RWPE1 (cell line): ENCODE data around the gene ULK4.
"Not testable (repeated sequence)": the region's sequence is repeated elsewhere in the genome, so short reads cannot be mapped to it uniquely, and the experiment has no call there.

Source experiments
- CTCF ChIA-PET: fragments of 350-600 bp; sonication (Branson Sonifier 250); formaldehyde crosslinking; extraction: SDS; loops from one replicate; lab custom pipeline; 2021; lab: Yijun Ruan, JAX
- POLR2A ChIA-PET: fragments of 400-600 bp; formaldehyde crosslinking; extraction: SDS; loops from one replicate; lab custom pipeline; 2020; ENCODE audit warnings: antibody characterized with exemption; ENCODE audit not compliant: low non-redundant PET; lab: Yijun Ruan, JAX
- DNase-seq: peaks from one replicate; pipeline ENCODE4 v3.0.0; 2012; ENCODE audit warnings: low spot score
- H3K27ac ChIP-seq: fragments of 450-650 bp; 2 replicates; pipeline ENCODE4 v1.5.1; 2017
- TF ChIP-seq, protein P1 (sequence below): fragments of 450-650 bp; conservative IDR thresholded peaks from 2 replicates; pipeline ENCODE4 v1.5.1; 2017; ENCODE audit warnings: low read depth, mild to moderate bottlenecking

Gene ULK4

DNA sequence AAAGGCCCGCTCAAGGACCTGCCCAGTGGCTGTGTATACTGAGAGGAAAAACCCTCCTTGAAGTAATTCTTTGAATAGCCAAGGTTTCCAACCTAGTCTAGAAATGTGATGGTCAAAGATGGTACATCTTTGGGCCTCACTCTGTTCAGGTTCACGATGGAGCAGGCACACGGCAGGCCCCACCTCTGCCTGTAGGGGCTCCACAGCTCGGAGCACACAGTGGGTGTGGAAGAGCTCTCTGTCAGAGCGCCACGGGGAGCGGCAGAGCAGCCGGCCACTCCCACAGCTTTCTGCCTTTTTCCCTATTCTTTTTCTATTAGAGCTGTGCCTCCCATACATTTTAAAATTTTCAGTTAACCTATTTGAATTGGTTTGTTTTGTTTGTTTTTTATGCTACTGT is 673.1 kb downstream of the ULK4 start:
- H3K27ac ChIP-seq, result no peak overlapping the region
- TF ChIP-seq, protein P1, sequence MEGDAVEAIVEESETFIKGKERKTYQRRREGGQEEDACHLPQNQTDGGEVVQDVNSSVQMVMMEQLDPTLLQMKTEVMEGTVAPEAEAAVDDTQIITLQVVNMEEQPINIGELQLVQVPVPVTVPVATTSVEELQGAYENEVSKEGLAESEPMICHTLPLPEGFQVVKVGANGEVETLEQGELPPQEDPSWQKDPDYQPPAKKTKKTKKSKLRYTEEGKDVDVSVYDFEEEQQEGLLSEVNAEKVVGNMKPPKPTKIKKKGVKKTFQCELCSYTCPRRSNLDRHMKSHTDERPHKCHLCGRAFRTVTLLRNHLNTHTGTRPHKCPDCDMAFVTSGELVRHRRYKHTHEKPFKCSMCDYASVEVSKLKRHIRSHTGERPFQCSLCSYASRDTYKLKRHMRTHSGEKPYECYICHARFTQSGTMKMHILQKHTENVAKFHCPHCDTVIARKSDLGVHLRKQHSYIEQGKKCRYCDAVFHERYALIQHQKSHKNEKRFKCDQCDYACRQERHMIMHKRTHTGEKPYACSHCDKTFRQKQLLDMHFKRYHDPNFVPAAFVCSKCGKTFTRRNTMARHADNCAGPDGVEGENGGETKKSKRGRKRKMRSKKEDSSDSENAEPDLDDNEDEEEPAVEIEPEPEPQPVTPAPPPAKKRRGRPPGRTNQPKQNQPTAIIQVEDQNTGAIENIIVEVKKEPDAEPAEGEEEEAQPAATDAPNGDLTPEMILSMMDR, result no peak
- POLR2A ChIA-PET, result no interaction called here
- CTCF ChIA-PET, result no interaction called here
- no peak for DNase-seq

DNA sequence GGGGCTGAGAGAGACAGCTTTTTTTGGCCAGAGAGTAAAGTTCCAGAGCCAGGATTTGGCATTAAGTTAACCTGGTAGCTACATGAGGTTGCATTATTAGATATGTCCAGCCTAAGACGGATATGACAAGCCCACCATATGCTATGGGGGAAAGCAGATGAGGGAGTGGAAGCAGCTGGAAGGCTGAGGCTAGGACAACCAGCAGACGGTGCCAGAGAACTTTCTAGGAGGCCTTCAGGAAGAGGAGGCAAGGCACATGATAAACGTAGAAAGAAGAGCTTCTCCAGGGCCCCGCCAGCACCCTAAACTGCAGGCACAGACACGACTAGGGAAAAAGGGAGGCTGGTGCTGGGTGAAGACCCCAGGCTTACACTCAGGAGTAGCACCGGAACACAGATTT is 675.6 kb downstream of the ULK4 start:
- POLR2A ChIA-PET, result no interaction called here
- CTCF ChIA-PET, result no interaction called here
- no peak for DNase-seq
- no peak overlapping the region for H3K27ac ChIP-seq
- TF ChIP-seq, protein P1, result no peak

DNA sequence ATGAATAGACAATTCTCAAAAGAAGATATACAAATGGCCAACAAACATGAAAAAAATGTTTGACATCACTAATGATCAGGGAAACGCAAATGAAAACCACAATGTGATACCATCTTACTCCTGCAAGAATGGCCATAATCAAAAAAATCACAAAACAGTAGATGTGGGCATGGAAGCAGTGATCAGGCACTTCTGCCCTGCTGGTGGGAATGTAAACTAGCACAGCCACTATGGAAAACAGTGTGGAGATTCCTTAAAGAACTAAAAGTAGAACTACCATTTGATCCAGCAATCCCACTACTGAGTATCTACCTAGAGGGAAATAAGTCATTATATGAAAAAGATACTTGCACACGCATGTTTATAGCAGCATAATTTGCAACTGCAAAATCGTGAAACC is 677.0 kb downstream of the ULK4 start:
- DNase-seq, CTCF ChIA-PET, H3K27ac ChIP-seq, POLR2A ChIA-PET: not testable (repeated sequence)

DNA sequence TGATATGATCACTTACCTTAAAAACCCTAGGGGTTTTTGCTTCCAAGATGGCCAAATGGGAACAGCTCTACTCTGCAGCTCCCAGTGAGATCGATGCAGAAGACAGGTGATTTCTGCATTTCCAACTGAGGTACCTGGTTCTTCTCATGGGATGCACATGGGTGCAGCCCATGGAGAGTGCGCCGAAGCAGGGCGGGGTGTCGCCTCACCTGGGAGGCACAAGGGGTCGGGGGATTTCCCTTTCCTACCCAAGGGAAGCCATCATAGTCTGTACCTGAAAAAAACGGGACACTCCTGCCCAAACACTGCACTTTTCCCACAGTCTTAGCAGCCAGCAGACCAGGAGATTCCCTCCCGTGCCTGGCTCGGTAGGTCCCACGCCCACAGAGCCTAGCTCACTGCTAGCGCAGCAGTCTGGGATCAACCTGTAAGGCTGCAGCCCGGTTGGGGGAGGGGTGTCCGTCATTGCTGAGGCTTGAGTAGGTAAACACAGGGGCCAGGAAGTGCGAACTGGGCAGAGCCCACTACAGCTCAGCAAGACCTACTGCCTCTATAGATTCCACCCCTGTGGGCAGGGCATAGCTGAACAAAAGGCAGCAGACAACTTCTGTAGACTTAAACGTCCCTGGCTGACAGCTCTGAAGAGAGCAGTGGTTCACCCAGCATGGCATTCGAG is 684.0 kb downstream of the ULK4 start:
- POLR2A ChIA-PET, result no interaction called here
- DNase-seq, result no peak
- no peak overlapping the region for H3K27ac ChIP-seq
- CTCF ChIA-PET, result interaction anchor here (0.7 kb wide), 1 partner anchor 1189 kb away, joined by 3 read pairs; no protein-coding TSS in a partner anchor
- TF ChIP-seq, protein P1, result no peak

DNA sequence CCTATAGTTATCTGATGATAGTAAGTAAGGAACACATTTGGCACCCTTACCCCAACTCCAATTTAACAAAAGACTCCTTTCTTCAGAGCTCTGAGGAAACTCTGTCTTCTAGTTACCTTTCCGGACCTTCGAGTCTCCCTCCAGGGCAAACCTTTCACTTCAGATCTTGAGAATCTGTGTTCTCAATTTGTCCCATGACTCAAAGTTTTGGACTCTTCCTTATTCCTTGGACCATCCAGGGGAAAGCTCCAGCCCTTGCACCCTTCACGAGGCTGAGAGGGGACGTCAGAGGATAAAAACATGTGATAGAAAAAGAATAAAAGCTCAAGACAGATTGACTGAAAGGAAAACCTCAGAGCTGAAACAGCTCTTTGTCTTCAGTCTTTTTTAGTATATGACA is 685.7 kb downstream of the ULK4 start:
- ChIA-PET CTCF (no interaction called here), POLR2A (no interaction called here)
- H3K27ac ChIP-seq, result no peak overlapping the region
- TF ChIP-seq, protein P1, result no peak
- DNase-seq, result no peak

DNA sequence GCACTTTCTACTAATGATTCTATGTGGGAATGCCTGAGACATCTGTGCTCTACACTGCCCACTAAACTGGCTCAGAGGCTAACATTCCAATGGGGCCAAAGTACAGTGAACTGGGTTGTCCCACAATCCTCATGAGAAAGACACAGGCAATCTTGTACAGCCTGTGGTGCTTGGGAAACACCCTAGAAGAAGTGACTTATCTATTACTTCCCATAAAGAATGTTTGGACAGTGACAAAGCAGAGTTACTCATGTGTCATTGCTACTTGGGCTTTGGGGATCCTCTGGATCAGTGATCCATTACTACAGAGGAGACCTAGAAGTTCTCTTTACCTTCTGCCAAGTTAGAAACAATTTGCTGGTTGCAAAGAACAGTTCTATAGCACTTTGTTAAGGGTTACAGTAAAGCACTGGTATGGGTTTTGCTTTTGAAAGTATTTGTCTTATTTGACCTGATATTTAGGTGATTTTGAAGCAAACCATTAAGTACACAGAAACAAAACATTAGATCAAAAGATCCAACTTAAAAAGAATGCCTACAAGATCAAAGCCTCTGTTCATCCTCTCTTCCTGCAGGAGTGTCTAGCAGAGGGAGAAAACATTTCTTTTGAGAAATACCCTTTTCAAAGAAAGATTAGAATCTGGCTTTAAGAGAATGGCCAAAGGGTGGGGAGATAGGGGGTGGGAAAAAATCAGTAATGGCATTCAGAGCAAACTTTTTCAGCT is 686.8 kb downstream of the ULK4 start:
- TF ChIP-seq, protein P1, result no peak
- no peak overlapping the region for H3K27ac ChIP-seq
- ChIA-PET POLR2A (no interaction called here), CTCF (no interaction called here)
- no peak for DNase-seq

DNA sequence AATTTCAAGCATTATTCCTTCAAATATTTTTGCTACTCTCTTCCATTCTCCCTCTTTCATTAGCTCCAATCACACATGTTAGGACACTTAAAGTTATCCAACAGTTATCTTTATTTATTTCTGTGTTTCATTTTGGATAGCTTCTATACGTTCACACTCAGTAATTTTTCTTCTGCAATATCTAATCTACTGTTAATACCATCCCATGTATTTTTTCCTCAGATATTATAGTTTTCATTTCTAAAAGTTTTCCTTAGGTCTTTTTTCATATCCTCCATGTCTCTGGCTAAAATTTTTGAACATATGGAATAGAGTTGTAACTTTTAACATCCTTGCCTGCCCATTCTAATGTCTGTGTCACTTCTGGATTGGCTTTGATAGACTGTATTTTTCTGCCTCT is 689.2 kb downstream of the ULK4 start:
- H3K27ac ChIP-seq, result no peak overlapping the region
- DNase-seq, result no peak
- TF ChIP-seq, protein P1, result no peak
- ChIA-PET POLR2A (no interaction called here), CTCF (interaction anchor here (0.6 kb wide), 1 partner anchor 44 kb away, joined by 3 read pairs; no protein-coding TSS in a partner anchor)
